Heart left ventricle (tissue), 13 donors: ENCODE measurements around the gene KAT5.

Source experiments
- CTCF ChIP-seq, 12 donors: fragments of 200-600 bp; sonication (generic) in 4 of 12; IDR thresholded peaks; one replicate each; pipeline versions ENCODE4 v1.5.0 to v1.8.0; 2018 to 2022; ENCODE audit warnings: antibody characterized with exemption in 12 of 12, mild to moderate bottlenecking in 5 of 12
- POLR2A ChIP-seq, 2 donors: fragments of 450-650 bp; IDR thresholded peaks; one replicate each; pipeline ENCODE4 v1.6.1; 2017; ENCODE audit warnings: antibody characterized with exemption in 2 of 2, mild to moderate bottlenecking in 2 of 2, moderate library complexity in 2 of 2
- donor health status: ischemic (EF 13 %, LVEDD 7.1; RV severe dilation, severe dysfunction).
- donor health status: DM: no; HTN: yes; CAD: no.
- donor health status: DM: no; HTN: no; CAD: no.
- donor health status: ischemic (EF 25% LVEDD 6.9; RV normal size, moderate dysfunction).
- donor health status: ischemic (EF 25% LVEDD 5.7; RV mildly dilated, moderate dysfunction).
- donor health status: ischemic (EF 35%, LVEDD 5.7; RV mildly dilated, moderate dysfunction).
- donor health status: nonischemic (EF 11% LVEDD 7.7; RV severe dilation, severe dysfunction).
- donor health status: DM: yes; HTN: yes; CAD: no.
- donor health status: PGD.
- donor health status: ischemic (EF 29% LVEDD 5.4; RV normal size, mild dysfunction).
- donor health status: nonischemic (EF 23%, LVEDD 6.1; RV moderate dilation, normal function).

DNA sequence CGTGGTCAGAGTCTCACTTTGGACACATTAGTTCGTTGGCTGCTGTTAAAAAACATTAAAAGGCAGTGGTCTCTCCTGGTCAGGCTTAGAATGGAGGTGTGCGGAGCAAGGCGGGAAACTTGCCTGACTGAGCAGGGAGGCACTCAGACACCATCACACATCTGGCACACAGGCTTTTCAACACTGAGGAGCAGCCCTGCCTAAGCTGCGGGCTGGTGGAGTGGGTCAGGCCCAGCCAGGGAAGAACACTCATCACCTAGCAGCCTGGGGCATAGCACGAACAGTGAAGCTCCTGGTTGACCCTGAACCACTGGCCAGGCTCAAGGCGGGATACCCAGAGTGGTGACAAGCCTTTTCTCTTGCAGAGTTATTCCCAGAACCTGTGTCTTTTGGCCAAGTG lies 4.2 kb downstream of the KAT5 start:
- TF ChIP-seq CTCF (IDR thresholded peaks at IDR 0.05) (no peak), POLR2A (IDR thresholded peaks at IDR 0.05) (no peak)
